ENCODE measurements around the gene NRAS. TPM values are rescaled to one million over a fixed set of nuclear protein-coding genes. Genes with fewer than 3 reads are reported as not detected.

NRAS gene
- total and polyA plus RNA-seq, 11 donors = 4.2 to 25.7 (median 10.2) TPM

GRCh38 chr1:114695430-114696058, 21.0 kb downstream of the NRAS start, which contains the start of gene AMPD1:
AMPD1 (minus strand) TSS chr1:114695546; CDS start chr1:114695471, 75 bp downstream.
- no peak for ATAC-seq
- H3K27ac ChIP-seq = no peak within 1 kb of the TSS

GRCh38 chr1:114694540-114695310, 21.8 kb downstream of the NRAS start:
- Histone ChIP-seq H3K4me3 (no peak overlapping the region), H3K27me3 (peaks cover 0 to 3% (median 0%) of the 10 kb centered on the region in 9 donors), H3K4me1 (no peaks in the 10 kb centered on the region), H3K36me3 (no peaks in the 10 kb centered on the region), H3K27ac (no peak overlapping the region), H3K9me3 (no peaks in the 10 kb centered on the region)
- TF ChIP-seq POLR2A (IDR thresholded peaks at IDR 0.05) (no peak), CTCF (IDR thresholded peaks at IDR 0.05) (no peak)
- intact Hi-C loops (cut with DNase I) = no loop called here
- WGBS, 4 donors = 83 to 84% (median 83%) methylated on average over 9 of the region's 9 CpGs
- DNase-seq = no peak
- ATAC-seq = no peak

More at GRCh38 chr1:114695430-114696058, 21.0 kb downstream of the NRAS start, which contains the start of gene AMPD1:
- no peaks in the 10 kb centered on the region for H3K4me1 ChIP-seq
- TF ChIP-seq CTCF (IDR thresholded peaks at IDR 0.05) (no peak), POLR2A (IDR thresholded peaks at IDR 0.05) (no peak)
- no peaks in the 10 kb centered on the region for H3K36me3 ChIP-seq
- WGBS, 4 donors = 69 to 82% (median 80%) methylated on average over 6 of the region's 6 CpGs
- H3K9me3 ChIP-seq = no peaks in the 10 kb centered on the region
- peaks cover 0 to 3% (median 0%) of the 10 kb centered on the region in 9 donors for H3K27me3 ChIP-seq
- DNase-seq = no peak
- no peak within 1 kb of the TSS for H3K4me3 ChIP-seq
- intact Hi-C loops (cut with DNase I) = no loop called here

GRCh38 chr1:114692947-114693346, 23.6 kb downstream of the NRAS start:
- H3K36me3 ChIP-seq = no peaks in the 10 kb centered on the region
- no peaks in the 10 kb centered on the region for H3K4me1 ChIP-seq
- TF ChIP-seq POLR2A (IDR thresholded peaks at IDR 0.05) (no peak), CTCF (IDR thresholded peaks at IDR 0.05) (no peak)
- DNase-seq (no peak), ATAC-seq (no peak)
- no peak overlapping the region for H3K27ac ChIP-seq
- no peaks in the 10 kb centered on the region for H3K9me3 ChIP-seq
- intact Hi-C loops (cut with DNase I) = no loop called here
- H3K4me3 ChIP-seq = no peak overlapping the region
- 90 to 95% (median 92%) methylated on average over 3 of the region's 3 CpGs for WGBS, 4 donors
- peaks cover 0 to 11% (median 0%) of the 10 kb centered on the region in 9 donors for H3K27me3 ChIP-seq

GRCh38 chr1:114691061-114691460, 25.5 kb downstream of the NRAS start:
- H3K4me1 ChIP-seq = no peaks in the 10 kb centered on the region
- no peak overlapping the region for H3K27ac ChIP-seq
- ATAC-seq (no peak), DNase-seq (no peak)
- intact Hi-C loops (cut with DNase I) = no loop called here
- TF ChIP-seq POLR2A (IDR thresholded peaks at IDR 0.05) (no peak), CTCF (IDR thresholded peaks at IDR 0.05) (no peak)
- 85 to 88% (median 87%) methylated on average over 2 of the region's 2 CpGs for whole genome bisulfite sequencing, 4 donors
- H3K9me3 ChIP-seq = no peaks in the 10 kb centered on the region
- H3K27me3 ChIP-seq = peaks cover 0 to 20% (median 0%) of the 10 kb centered on the region in 9 donors
- no peak overlapping the region for H3K4me3 ChIP-seq
- H3K36me3 ChIP-seq = no peaks in the 10 kb centered on the region

Measured in heart left ventricle (tissue), 16 donors.